ENCODE results near the gene PRR33.

PRR33 gene

GRCh38 chr11:1845561-1846452 lies 45.9 kb downstream of the PRR33 start:
- no peak for DNase-seq

- no peak for DNase-seq
Observed at GRCh38 chr11:1845095-1845429, 46.6 kb downstream of the PRR33 start.

- DNase-seq, result no peak
Observed at GRCh38 chr11:1844221-1845094, 47.2 kb downstream of the PRR33 start.

GRCh38 chr11:1843796-1844195 lies 47.9 kb downstream of the PRR33 start:
- no peak for DNase-seq

- DNase-seq, result no peak
Observed at GRCh38 chr11:1843098-1843473, 48.6 kb downstream of the PRR33 start.

- DNase-seq, result no peak
Observed at GRCh38 chr11:1842149-1843097, 49.3 kb downstream of the PRR33 start.

- DNase-seq, result no peak
Observed at GRCh38 chr11:1841511-1842148, 50.1 kb downstream of the PRR33 start.

GRCh38 chr11:1840780-1841480 lies 50.8 kb downstream of the PRR33 start:
- DNase-seq, result no peak

- DNase-seq, result no peak
Observed at GRCh38 chr11:1839924-1840779, 51.5 kb downstream of the PRR33 start.

GRCh38 chr11:1839204-1839923 lies 52.3 kb downstream of the PRR33 start:
- DNase-seq, result no peak

GRCh38 chr11:1838426-1839144 lies 53.1 kb downstream of the PRR33 start, which contains the start of gene TNNI2:
Gene TNNI2, plus strand, starts transcription at chr11:1838981. Its CDS starts 716 bp downstream, at chr11:1839697.
- DNase-seq, result no peak
